ENCODE results near the gene TMEM131.

Gene TMEM131

GRCh38 chr2:97708608-97709007 lies 287.1 kb downstream of the TMEM131 start:
- DNase-seq (ENCODE audit: low read depth, low spot score), result no peak

GRCh38 chr2:97708048-97708380 lies 287.7 kb downstream of the TMEM131 start:
- no peak for DNase-seq (ENCODE audit: low read depth, low spot score)

GRCh38 chr2:97707362-97708047 lies 288.2 kb downstream of the TMEM131 start:
- DNase-seq (ENCODE audit: low read depth, low spot score), result no peak

- DNase-seq (ENCODE audit: low read depth, low spot score), result no peak
Observed at GRCh38 chr2:97706708-97707345, 288.9 kb downstream of the TMEM131 start.

Measured in brain pericyte (primary cell).